ENCODE results near the gene ITGAD. TPM values are rescaled to one million over a fixed set of nuclear protein-coding genes. Genes with fewer than 3 reads are reported as not detected.
"Not testable (repeated sequence)": the region's sequence is repeated elsewhere in the genome, so short reads cannot be mapped to it uniquely, and the experiment has no call there.

The ITGAD gene
- total RNA-seq, 2 donors from 2014 or later = not detected

GRCh38 chr16:31435341-31436220 lies 42.4 kb downstream of the ITGAD start:
- no peaks in the 10 kb centered on the region for H3K36me3 Mint-ChIP-seq
- no peak overlapping the region for H3K27ac Mint-ChIP-seq
- ATAC-seq (no peak), DNase-seq (ENCODE audit: low spot score in 2 of 2) (no peak)
- H3K9me3 Mint-ChIP-seq = no peaks in the 10 kb centered on the region

DNA sequence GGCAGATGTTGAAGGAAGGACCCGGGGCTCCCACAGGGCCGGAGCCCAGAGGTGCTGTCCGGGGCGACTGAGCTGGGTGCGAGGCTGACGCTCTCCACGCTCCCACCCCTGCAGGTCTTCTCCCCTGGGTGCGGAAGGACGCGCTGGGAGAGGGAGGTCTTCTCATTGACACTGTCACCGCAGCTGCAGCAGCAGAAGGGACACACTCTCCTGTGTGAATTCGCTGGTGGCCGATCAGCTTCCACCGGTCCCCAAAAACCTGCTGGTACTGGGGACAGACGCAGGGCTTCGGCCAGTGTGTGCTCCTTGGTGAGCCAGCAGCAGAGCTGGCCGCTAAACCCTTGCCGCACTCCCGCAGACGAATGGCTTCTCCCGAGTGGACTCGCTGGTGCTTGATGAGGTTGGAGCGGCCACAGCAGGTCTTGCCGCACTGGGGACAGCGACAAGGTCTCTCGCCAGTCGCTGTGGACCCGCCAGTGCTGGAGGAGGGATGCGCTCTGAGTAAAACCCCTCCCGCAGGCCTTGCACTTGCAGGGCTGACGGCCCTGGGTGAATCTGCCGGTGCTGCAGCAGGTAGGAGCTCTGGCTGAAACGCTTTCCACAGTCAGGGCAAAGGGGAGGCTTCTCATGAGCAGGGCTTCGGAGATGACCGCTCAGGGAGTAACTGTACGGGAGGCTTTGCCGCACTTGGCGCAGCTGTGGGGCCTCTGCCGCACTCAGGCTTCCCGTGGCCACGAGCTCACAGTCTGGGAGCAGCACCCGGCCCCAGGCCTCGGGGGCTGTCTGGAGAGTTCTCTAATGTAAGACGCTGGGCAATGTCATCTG lies 43.3 kb downstream of the ITGAD start:
- no peaks in the 10 kb centered on the region for H3K36me3 Mint-ChIP-seq
- DNase-seq (ENCODE audit: low spot score in 2 of 2) (no peak), ATAC-seq (no peak)
- H3K9me3 Mint-ChIP-seq = no peaks in the 10 kb centered on the region
- no peak overlapping the region for H3K27ac Mint-ChIP-seq

DNA sequence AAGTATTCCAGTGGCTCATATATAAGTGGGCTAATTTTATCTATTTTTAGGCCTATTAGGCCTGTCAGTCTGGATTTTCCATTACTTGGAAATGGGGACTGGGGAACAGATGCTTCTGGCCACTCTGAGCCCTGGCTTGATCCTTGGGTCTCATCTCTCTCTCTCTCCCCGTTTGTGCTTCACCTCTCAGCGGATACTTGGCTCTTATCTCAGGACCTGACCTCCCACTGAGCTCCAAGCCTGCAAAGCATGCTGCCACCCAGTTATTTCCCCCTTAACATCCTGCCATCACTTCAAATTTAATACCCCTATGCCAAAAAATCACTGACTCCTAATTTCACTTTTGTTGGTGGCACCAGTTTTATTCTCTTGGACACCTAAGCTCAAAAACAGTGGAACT lies 45.3 kb downstream of the ITGAD start:
- H3K27ac Mint-ChIP-seq = no peak overlapping the region
- ATAC-seq (no peak), DNase-seq (ENCODE audit: low spot score in 2 of 2) (no peak)
- no peaks in the 10 kb centered on the region for H3K9me3 Mint-ChIP-seq
- no peaks in the 10 kb centered on the region for H3K36me3 Mint-ChIP-seq

- not testable (repeated sequence) for H3K27ac Mint-ChIP-seq; H3K36me3 Mint-ChIP-seq; DNase-seq (ENCODE audit: low spot score in 2 of 2); H3K9me3 Mint-ChIP-seq
- peak in 1 of 2 donors; percentile 21 for ATAC-seq
Measured at GRCh38 chr16:31439023-31439422, 45.9 kb downstream of the ITGAD start.

DNA sequence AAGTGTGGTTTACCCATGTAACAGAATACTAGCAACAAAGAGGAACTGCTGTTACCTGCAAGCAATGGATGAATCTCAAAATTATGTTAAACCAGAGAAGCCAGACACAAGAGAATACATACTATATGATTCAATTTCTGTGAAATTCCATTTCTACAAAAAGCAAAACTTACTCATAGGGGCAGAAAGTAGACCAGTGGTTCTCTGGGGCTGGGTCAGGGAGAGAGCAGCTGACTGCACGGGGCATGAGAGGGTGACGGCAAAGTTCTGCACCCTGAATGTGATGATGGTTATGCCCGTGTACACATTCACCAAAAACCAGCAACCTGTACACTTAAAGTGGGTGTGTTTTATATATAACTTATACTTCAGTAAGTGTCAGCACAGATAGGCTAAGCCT lies 46.4 kb downstream of the ITGAD start:
- peak in 1 of 2 donors; percentile 36 for ATAC-seq
- no peak for DNase-seq (ENCODE audit: low spot score in 2 of 2)
- H3K27ac Mint-ChIP-seq = no peak overlapping the region
- H3K36me3 Mint-ChIP-seq = no peaks in the 10 kb centered on the region
- H3K9me3 Mint-ChIP-seq = no peaks in the 10 kb centered on the region

DNA sequence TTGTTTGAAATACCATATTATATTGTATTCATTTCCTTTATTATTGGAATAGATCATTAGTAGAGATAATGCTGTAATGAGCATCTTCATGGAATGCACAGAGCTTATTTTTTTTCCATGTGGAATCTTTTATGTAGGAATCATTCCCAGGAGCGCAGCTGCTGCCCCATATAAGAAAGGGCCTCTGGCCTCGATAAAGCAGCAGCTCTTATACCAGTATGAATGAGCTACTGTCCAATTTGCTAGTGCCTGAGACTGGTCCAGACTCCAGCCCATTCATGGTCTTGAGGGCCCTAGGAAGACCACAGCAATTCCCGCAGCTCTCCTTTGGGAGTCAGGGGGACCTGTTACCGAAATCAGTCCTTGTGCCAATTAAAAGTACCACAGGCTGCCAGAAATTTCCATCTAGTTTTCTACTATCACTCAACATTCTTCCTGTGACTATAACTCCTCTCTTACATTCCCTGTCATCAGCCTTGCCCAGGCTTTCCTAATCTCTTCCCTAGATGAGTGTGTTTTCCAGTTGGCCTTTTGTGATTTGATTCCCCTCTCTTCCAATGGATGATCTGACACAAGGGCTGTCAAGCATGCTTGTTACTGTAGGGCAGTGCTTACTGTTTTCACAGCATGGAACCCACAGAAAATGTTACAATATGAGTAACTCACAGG lies 47.5 kb downstream of the ITGAD start:
- no peak overlapping the region for H3K27ac Mint-ChIP-seq
- H3K9me3 Mint-ChIP-seq = no peaks in the 10 kb centered on the region
- ATAC-seq (no peak), DNase-seq (ENCODE audit: low spot score in 2 of 2) (no peak)
- H3K36me3 Mint-ChIP-seq = no peaks in the 10 kb centered on the region

GRCh38 chr16:31441956-31442355 lies 48.8 kb downstream of the ITGAD start:
- Mint-ChIP-seq H3K9me3 (no peaks in the 10 kb centered on the region), H3K27ac (no peak overlapping the region), H3K36me3 (no peaks in the 10 kb centered on the region)
- ATAC-seq = no peak
- no peak for DNase-seq (ENCODE audit: low spot score in 2 of 2)

DNA sequence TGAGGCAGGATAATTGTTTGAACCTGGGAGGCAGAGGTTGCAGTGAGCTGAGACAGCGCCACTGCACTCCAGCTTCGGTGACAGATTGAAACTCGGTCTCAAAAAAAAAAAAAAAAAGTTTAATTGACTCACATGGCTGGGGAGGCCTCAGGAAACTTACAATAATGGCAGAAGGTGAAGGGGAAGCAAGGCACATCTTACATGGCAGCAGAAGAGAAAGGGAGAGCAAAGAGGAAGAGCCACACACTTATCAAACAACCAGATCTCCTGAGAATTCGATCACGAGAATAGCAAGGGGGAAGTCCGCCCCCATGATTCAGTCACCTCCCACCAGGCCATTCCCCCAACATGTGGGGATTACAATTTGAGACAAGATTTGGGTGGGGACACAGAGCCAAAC lies 52.8 kb downstream of the ITGAD start:
- H3K36me3 Mint-ChIP-seq, H3K9me3 Mint-ChIP-seq, H3K27ac Mint-ChIP-seq: not testable (repeated sequence)

GRCh38 chr16:31451201-31451600 lies 58.1 kb downstream of the ITGAD start:
- DNase-seq (ENCODE audit: low spot score in 2 of 2) (no peak), ATAC-seq (no peak)
- peaks cover 0 to 8% of the 10 kb centered on the region in 2 donors for H3K36me3 Mint-ChIP-seq
- H3K9me3 Mint-ChIP-seq = no peaks in the 10 kb centered on the region
- no peak overlapping the region for H3K27ac Mint-ChIP-seq

More for the DNA sequence above, 52.8 kb downstream of the ITGAD start:
- ATAC-seq; DNase-seq (ENCODE audit: low spot score in 2 of 2): not testable (repeated sequence)

GRCh38 chr16:31451681-31452351 lies 58.7 kb downstream of the ITGAD start:
- H3K36me3 Mint-ChIP-seq = peaks cover 0 to 8% of the 10 kb centered on the region in 2 donors
- H3K27ac Mint-ChIP-seq = no peak overlapping the region

DNA sequence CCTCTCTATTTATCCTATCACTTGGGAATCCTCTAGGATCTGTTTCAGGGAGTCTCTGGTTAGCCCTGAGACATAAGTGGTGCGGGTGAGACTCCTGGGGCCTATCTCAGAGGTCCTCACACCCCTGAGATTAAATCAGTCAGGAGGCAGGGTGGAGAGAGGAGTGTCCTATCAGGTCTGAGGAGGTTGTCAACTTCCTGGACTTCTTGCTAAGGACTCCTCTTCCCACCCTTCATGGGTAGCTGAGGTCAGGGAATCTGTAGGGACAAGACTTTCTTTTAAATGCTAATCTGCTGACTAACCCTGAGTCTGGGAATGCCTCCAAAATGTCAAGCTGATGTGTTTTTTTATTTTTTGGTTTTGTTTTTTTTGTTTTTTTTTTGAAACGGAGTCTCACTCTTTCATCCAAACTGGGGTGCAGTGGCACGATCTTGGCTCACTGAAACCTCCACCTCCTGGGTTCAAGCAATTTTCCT lies 59.5 kb downstream of the ITGAD start:
- peak overlapping the region in 1 of 2 donors; percentile 1 for H3K27ac Mint-ChIP-seq
- ATAC-seq (no peak), DNase-seq (ENCODE audit: low spot score in 2 of 2) (no peak)
- H3K36me3 Mint-ChIP-seq = peaks cover under 1 to 8% of the 10 kb centered on the region in 2 donors
- H3K9me3 Mint-ChIP-seq = no peaks in the 10 kb centered on the region

More at GRCh38 chr16:31451681-31452351, 58.7 kb downstream of the ITGAD start:
- ATAC-seq = no peak
- no peak for DNase-seq (ENCODE audit: low spot score in 2 of 2)
- no peaks in the 10 kb centered on the region for H3K9me3 Mint-ChIP-seq

DNA sequence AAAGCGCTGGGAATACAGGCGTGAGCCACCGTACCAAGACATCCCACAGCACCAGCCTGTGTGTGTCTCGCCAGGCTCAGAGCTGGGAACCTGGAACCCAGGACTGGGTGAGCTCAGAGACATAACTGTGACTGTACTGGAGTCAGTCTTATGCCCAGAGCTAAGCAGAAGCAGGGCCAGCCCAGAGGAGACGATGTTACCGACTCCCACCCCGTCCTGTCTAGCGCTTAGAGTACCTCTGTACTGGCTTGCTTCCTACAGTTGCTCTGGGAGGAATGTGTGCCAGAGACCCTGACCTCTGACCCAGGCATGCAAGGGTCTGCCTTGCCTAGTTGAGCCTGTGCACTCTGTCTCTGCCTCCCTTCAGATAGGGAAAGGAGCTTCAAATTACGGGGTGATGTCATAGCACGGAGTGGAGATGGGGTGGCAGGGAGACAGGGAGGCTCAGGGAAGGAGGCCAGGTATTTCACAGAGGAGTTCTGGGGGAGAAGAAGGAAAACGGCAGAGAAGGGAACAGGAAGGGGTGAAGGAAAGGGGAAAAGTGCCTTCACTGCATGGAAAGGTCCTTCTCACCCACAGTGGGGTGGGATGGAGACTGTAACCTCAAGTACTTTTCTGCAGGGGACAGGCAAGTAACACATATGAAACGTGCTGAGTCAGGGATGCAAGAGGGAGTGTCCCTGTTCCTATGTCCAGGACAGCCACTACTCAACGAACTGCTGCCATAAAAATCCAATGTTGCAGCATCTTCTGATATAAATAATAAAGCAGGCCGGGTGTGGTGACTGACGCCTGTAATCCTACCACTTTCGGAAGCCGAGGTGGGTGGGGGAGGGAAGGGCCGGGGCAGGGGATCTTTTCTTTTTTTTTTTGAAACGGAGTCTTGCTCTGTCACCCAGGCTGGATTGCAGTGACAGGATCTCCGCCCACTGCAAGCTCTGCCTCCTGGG lies 60.4 kb downstream of the ITGAD start:
- ATAC-seq (no peak), DNase-seq (ENCODE audit: low spot score in 2 of 2) (no peak)
- peak overlapping the region; percentile 1 to 33 for H3K27ac Mint-ChIP-seq
- peaks cover 7 to 15% of the 10 kb centered on the region in 2 donors for H3K36me3 Mint-ChIP-seq
- H3K9me3 Mint-ChIP-seq = no peaks in the 10 kb centered on the region

DNA sequence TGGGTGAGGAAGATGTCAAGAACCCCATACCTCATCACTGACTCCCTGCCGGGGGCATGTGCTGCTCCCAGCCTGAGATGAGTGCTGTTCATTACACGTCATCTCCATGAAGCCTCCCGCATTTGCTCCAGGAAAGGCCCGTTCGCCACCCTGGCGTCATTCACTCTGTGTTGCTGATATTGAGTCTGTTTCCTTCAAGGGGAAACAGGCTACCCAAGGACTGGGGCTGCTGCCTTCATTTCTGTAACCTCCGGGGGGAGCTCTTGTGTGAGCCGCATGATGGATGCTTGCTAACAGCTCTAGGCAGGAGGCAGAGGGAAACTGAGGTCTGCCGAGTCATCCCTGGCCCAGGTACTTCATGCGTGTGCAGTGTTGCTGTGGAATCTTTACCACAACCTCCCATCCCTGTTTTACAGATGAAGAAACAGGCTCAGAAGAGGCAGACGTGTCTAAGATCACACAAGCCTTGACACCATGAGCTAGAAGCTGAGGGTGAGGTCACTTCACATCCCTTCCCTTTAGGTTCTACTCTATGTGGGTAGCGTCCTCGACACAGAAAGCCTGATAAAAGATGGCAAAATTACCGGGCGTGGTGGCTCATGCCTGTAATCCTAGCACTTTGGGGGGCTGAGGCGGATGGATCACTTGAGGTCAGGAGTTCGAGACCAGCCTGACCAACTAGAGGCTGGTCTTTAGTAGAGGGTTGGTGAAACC lies 62.6 kb downstream of the ITGAD start:
- H3K27ac Mint-ChIP-seq = peak overlapping the region; percentile 52 to 76

DNA sequence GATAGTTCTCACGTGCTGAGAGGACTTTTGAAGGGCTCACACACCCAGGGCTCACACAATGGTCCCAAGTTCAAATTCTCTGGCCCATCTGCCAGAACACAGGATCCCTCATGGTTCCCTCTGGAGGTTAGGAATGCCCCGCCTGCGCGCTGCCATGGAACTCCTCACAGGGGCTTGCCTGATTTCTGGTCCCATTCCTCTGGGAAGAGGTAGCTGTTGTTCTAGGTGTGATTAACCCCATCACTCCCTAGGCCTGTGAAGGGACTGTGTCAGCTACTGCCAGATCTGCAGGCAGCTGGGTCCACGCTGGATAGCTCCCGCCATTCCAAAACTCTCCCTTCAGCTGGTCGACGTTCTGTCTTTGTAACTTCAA lies 63.8 kb downstream of the ITGAD start:
- no peaks in the 10 kb centered on the region for H3K9me3 Mint-ChIP-seq
- DNase-seq (ENCODE audit: low spot score in 2 of 2) = no peak
- no peak for ATAC-seq
- H3K36me3 Mint-ChIP-seq = peaks cover 12 to 15% of the 10 kb centered on the region in 2 donors
- H3K27ac Mint-ChIP-seq = no peak overlapping the region

More for the DNA sequence above, 62.6 kb downstream of the ITGAD start:
- DNase-seq (ENCODE audit: low spot score in 2 of 2) = peak in 1 of 2 donors; percentile 43
- Mint-ChIP-seq H3K9me3 (no peaks in the 10 kb centered on the region), H3K36me3 (peaks cover 12 to 15% of the 10 kb centered on the region in 2 donors)
- ATAC-seq = no peak

All from activated naive CD4-positive, alpha-beta T cell treated with anti-CD3 and anti-CD28 coated beads, Interleukin-2, amount 50 U/mL, for 72 hours (primary cell).